Trophoblast cell (in vitro differentiated cells and primary cell): ENCODE measurements around the gene GALNT6.
A peak's percentile ranks its signal among the peaks of the same experiment; 100 is the strongest.
"Not testable (repeated sequence)": the region's sequence is repeated elsewhere in the genome, so short reads cannot be mapped to it uniquely, and the experiment has no call there.

Experiments used
- DNase-seq, 2 donors: peaks; one replicate each; pipeline ENCODE4 v3.0.0-alpha.2; 2016
- H2AFZ ChIP-seq: 2 replicates; pipeline ENCODE4 v1.6.1; 2013; ENCODE audit warnings: low read length, moderate library complexity, mild to moderate bottlenecking; ENCODE audit not compliant: insufficient read depth, poor library complexity
- H2AK5ac ChIP-seq: 2 replicates; pipeline ENCODE4 v1.6.1; 2013; ENCODE audit warnings: mild to moderate bottlenecking, low read length
- H2BK120ac ChIP-seq: 2 replicates; pipeline ENCODE4 v1.6.1; 2013; ENCODE audit warnings: low read length, mild to moderate bottlenecking, moderate library complexity; ENCODE audit not compliant: insufficient read depth, poor library complexity
- H2BK12ac ChIP-seq: 2 replicates; pipeline ENCODE4 v1.6.1; 2013; ENCODE audit warnings: mild to moderate bottlenecking, low read length, moderate library complexity
- H2BK5ac ChIP-seq: 2 replicates; pipeline ENCODE4 v1.6.1; 2013; ENCODE audit warnings: low read length, low read depth, moderate library complexity, mild to moderate bottlenecking; ENCODE audit not compliant: poor library complexity
- H3K14ac ChIP-seq: 2 replicates; pipeline ENCODE4 v1.6.1; 2013; ENCODE audit warnings: mild to moderate bottlenecking, low read length
- H3K18ac ChIP-seq: 2 replicates; pipeline ENCODE4 v1.6.1; 2013; ENCODE audit warnings: mild to moderate bottlenecking, low read length
- H3K23ac ChIP-seq: 2 replicates; pipeline ENCODE4 v1.6.1; 2013; ENCODE audit warnings: low read length
- H3K27ac ChIP-seq: 2 replicates; pipeline ENCODE4 v1.5.1; 2013; ENCODE audit warnings: low read depth, mild to moderate bottlenecking, inconsistent platforms, low read length, moderate library complexity
- H3K27me3 ChIP-seq: 2 replicates; pipeline ENCODE4 v1.6.1; 2013; ENCODE audit warnings: inconsistent platforms, mild to moderate bottlenecking, low read length, moderate library complexity; ENCODE audit not compliant: insufficient read depth
- H3K36me3 ChIP-seq, 2 experiments: 1 replicate in 1 of 2; 2 replicates in 1 of 2; pipeline ENCODE4 v1.6.1; 2013; ENCODE audit warnings: low read length in 2 of 2, mild to moderate bottlenecking in 2 of 2, moderate library complexity in 1 of 2; ENCODE audit not compliant: insufficient read depth in 2 of 2, control insufficient read depth in 1 of 2
- H3K4ac ChIP-seq: 2 replicates; pipeline ENCODE4 v1.6.1; 2013; ENCODE audit warnings: low read depth, mild to moderate bottlenecking, low read length, moderate library complexity
- H3K4me1 ChIP-seq, 2 experiments: 1 replicate in 1 of 2; 2 replicates in 1 of 2; pipeline ENCODE4 v1.6.1; 2013; ENCODE audit warnings: low read length in 2 of 2, mild to moderate bottlenecking in 2 of 2, moderate library complexity in 1 of 2; ENCODE audit not compliant: insufficient read depth in 2 of 2, control insufficient read depth in 1 of 2
- H3K4me2 ChIP-seq: 2 replicates; pipeline ENCODE4 v1.6.1; 2013; ENCODE audit warnings: inconsistent platforms, mild to moderate bottlenecking, low read length, moderate library complexity
- H3K4me3 ChIP-seq: 2 replicates; pipeline ENCODE4 v1.5.1; 2013; ENCODE audit warnings: mild to moderate bottlenecking, low read depth, low read length, inconsistent platforms
- H3K79me1 ChIP-seq: one replicate; pipeline ENCODE4 v1.6.1; 2013; ENCODE audit warnings: low read length
- H3K79me2 ChIP-seq: 2 replicates; pipeline ENCODE4 v1.6.1; 2013; ENCODE audit warnings: low read length, mild to moderate bottlenecking; ENCODE audit not compliant: control insufficient read depth, insufficient read depth, poor library complexity
- H3K9ac ChIP-seq: 2 replicates; pipeline ENCODE4 v1.6.1; 2013; ENCODE audit warnings: mild to moderate bottlenecking, low read length
- H3K9me3 ChIP-seq: 2 replicates; pipeline ENCODE4 v1.6.1; 2013; ENCODE audit warnings: low read depth, mild to moderate bottlenecking, control low read depth, inconsistent platforms, low read length; ENCODE audit not compliant: insufficient read depth
- H4K12ac ChIP-seq: 2 replicates; pipeline ENCODE4 v1.6.1; 2013; ENCODE audit warnings: low read depth, mild to moderate bottlenecking, low read length, moderate library complexity
- H4K8ac ChIP-seq: 2 replicates; pipeline ENCODE4 v1.6.1; 2013; ENCODE audit warnings: low read depth, mild to moderate bottlenecking, low read length, moderate library complexity
- H4K91ac ChIP-seq: one replicate; pipeline ENCODE4 v1.6.1; 2013; ENCODE audit warnings: low read depth, mild to moderate bottlenecking, low read length, moderate library complexity
- WGBS: extraction: QIAGEN DNeasy Blood & Tissue Kit; methylation state at CpG from one replicate; pipeline ENCODE4 v1.1.7; 2013; ENCODE audit warnings: missing lambda C conversion rate; ENCODE audit not compliant: insufficient read length, insufficient coverage; ENCODE audit errors: extremely low coverage; 5-methylcytosine and 5-hydroxymethylcytosine counted together

The GALNT6 gene

GRCh38 chr12:51341251-51342007, 49.8 kb downstream of the GALNT6 start:
- WGBS = no CpG with 5 or more reads among the region's 9 CpGs
- Histone ChIP-seq H3K9ac (no peak overlapping the region), H4K12ac (peak overlapping the region; percentile 69), H3K27me3 (no peaks in the 10 kb centered on the region), H2BK120ac (peak overlapping the region; percentile 78), H3K4me1 (peaks cover 4 to 10% of the 10 kb centered on the region in 2 experiments), H3K79me1 (peaks cover 5% of the 10 kb centered on the region), H3K14ac (peak overlapping the region; percentile 46), H3K79me2 (peaks cover 2% of the 10 kb centered on the region), H4K8ac (peak overlapping the region; percentile 63), H3K18ac (peak overlapping the region; percentile 69), H3K36me3 (no peaks in the 10 kb centered on the region), H2BK5ac (peak overlapping the region; percentile 26), H3K4me2 (peak overlapping the region; percentile 57), H2BK12ac (peak overlapping the region; percentile 99), H3K4me3 (no peak overlapping the region), H3K27ac (no peak overlapping the region), H3K23ac (no peak overlapping the region), H3K4ac (no peak overlapping the region), H4K91ac (peak overlapping the region; percentile 45), H2AFZ (peak overlapping the region; percentile 95), H3K9me3 (peaks cover 4% of the 10 kb centered on the region), H2AK5ac (no peak overlapping the region)
- peak; percentile 71 to 92 for DNase-seq

GRCh38 chr12:51339750-51340149, 51.5 kb downstream of the GALNT6 start:
- Histone ChIP-seq H3K4ac (no peak overlapping the region), H2BK12ac (no peak overlapping the region), H3K79me2 (peaks cover 2% of the 10 kb centered on the region), H3K36me3 (no peaks in the 10 kb centered on the region), H4K8ac (no peak overlapping the region), H2BK5ac (no peak overlapping the region), H4K91ac (no peak overlapping the region), H3K79me1 (peaks cover 5% of the 10 kb centered on the region), H2AFZ (no peak overlapping the region), H3K14ac (no peak overlapping the region), H3K9ac (no peak overlapping the region), H3K27ac (no peak overlapping the region), H3K18ac (no peak overlapping the region), H3K4me1 (peaks cover 3 to 4% of the 10 kb centered on the region in 2 experiments), H3K27me3 (no peaks in the 10 kb centered on the region), H3K4me3 (peak overlapping the region; percentile 25), H4K12ac (no peak overlapping the region), H2BK120ac (no peak overlapping the region), H3K4me2 (no peak overlapping the region), H3K23ac (peak overlapping the region; percentile 37), H3K9me3 (peaks cover 4% of the 10 kb centered on the region), H2AK5ac (no peak overlapping the region)
- 100% methylated on average over 1 of the region's 6 CpGs for WGBS
- DNase-seq = no peak

GRCh38 chr12:51337336-51337735, 53.9 kb downstream of the GALNT6 start:
- H3K4me1 ChIP-seq, H4K12ac ChIP-seq, H2AFZ ChIP-seq, H4K8ac ChIP-seq, H3K27me3 ChIP-seq, H3K9me3 ChIP-seq, H3K79me1 ChIP-seq, H2BK120ac ChIP-seq, H3K23ac ChIP-seq, H3K4ac ChIP-seq, H3K14ac ChIP-seq, H2AK5ac ChIP-seq, H3K79me2 ChIP-seq, H3K36me3 ChIP-seq, H2BK12ac ChIP-seq, H3K4me2 ChIP-seq, H2BK5ac ChIP-seq, H3K18ac ChIP-seq, DNase-seq, H3K4me3 ChIP-seq, H3K27ac ChIP-seq, H3K9ac ChIP-seq: not testable (repeated sequence)
- peak overlapping the region; percentile 48 for H4K91ac ChIP-seq

GRCh38 chr12:51335931-51336330, 55.3 kb downstream of the GALNT6 start:
- Histone ChIP-seq H3K79me1 (no peaks in the 10 kb centered on the region), H2BK120ac (no peak overlapping the region), H3K23ac (no peak overlapping the region), H3K36me3 (no peaks in the 10 kb centered on the region), H3K4me3 (no peak overlapping the region), H4K91ac (peak overlapping the region; percentile 2), H2AK5ac (no peak overlapping the region), H3K27me3 (no peaks in the 10 kb centered on the region), H3K79me2 (no peaks in the 10 kb centered on the region), H4K12ac (no peak overlapping the region), H3K4me2 (no peak overlapping the region), H3K4ac (no peak overlapping the region), H3K14ac (no peak overlapping the region), H3K27ac (no peak overlapping the region), H3K18ac (no peak overlapping the region), H3K9ac (no peak overlapping the region), H2AFZ (no peak overlapping the region), H3K4me1 (peaks cover 0 to 2% of the 10 kb centered on the region in 2 experiments), H2BK12ac (no peak overlapping the region), H2BK5ac (no peak overlapping the region), H3K9me3 (peaks cover 2% of the 10 kb centered on the region), H4K8ac (no peak overlapping the region)
- WGBS = no CpG with 5 or more reads among the region's 2 CpGs
- no peak for DNase-seq
